Calu3 (cell line): ENCODE results near the gene OR5A1. TPM values are rescaled to one million over a fixed set of nuclear protein-coding genes. Genes with fewer than 3 reads are reported as not detected.

Experiments used
- BruUV-seq: library from RNA; stranded (reverse); fragments of 400-500 nt; replicated peaks from 2 replicates; lab custom pipeline; 2021; lab: Mats Ljungman, UMichigan
- CTCF ChIA-PET: fragments of 300-600 bp; sonication (Branson Sonifier 250); formaldehyde crosslinking; loops from one replicate; lab custom pipeline; 2022; ENCODE audit warnings: antibody characterized with exemption; lab: Charles Lee
- DNase-seq: peaks from one replicate; pipeline ENCODE4 v3.0.0; 2022
- H3K27ac Mint-ChIP-seq: one replicate; pipeline ENCODE4 v1.8.0; 2022; ENCODE audit warnings: mixed read lengths; ENCODE audit not compliant: unreplicated experiment
- H3K27me3 Mint-ChIP-seq: one replicate; pipeline ENCODE4 v1.8.0; 2022; ENCODE audit warnings: mixed read lengths; ENCODE audit not compliant: unreplicated experiment
- H3K36me3 Mint-ChIP-seq: one replicate; pipeline ENCODE4 v1.8.0; 2022; ENCODE audit warnings: mild to moderate bottlenecking, moderate library complexity, mixed read lengths; ENCODE audit not compliant: insufficient read depth, unreplicated experiment
- H3K4me1 Mint-ChIP-seq: one replicate; pipeline ENCODE4 v1.8.0; 2022; ENCODE audit warnings: mild to moderate bottlenecking, low read depth, mixed read lengths; ENCODE audit not compliant: unreplicated experiment
- H3K4me3 Mint-ChIP-seq: one replicate; pipeline ENCODE4 v1.8.0; 2022; ENCODE audit warnings: mild to moderate bottlenecking, low read depth, moderate library complexity, mixed read lengths; ENCODE audit not compliant: unreplicated experiment
- H3K9me3 Mint-ChIP-seq: one replicate; pipeline ENCODE4 v1.8.0; 2022; ENCODE audit warnings: low read depth, mixed read lengths; ENCODE audit not compliant: unreplicated experiment
- intact Hi-C: fragments of 100-400 bp; cut with micrococcal nuclease; formaldehyde crosslinking; loops from one replicate; pipeline ENCODE4 v1.10.0; 2022; ENCODE audit not compliant: unreplicated experiment
- total RNA-seq: library from RNA; stranded (reverse); gene quantifications from 2 replicates; pipeline ENCODE4 v1.2.3, GENCODE V29; 2022
- TF ChIP-seq, protein P1 (sequence below): fragments of 200-600 bp; IDR thresholded peaks from one replicate; pipeline ENCODE4 v1.8.0; 2022; ENCODE audit warnings: antibody characterized with exemption; ENCODE audit not compliant: unreplicated experiment

OR5A1 gene
- total RNA-seq, 1 experiment from 2014 or later: not detected

DNA sequence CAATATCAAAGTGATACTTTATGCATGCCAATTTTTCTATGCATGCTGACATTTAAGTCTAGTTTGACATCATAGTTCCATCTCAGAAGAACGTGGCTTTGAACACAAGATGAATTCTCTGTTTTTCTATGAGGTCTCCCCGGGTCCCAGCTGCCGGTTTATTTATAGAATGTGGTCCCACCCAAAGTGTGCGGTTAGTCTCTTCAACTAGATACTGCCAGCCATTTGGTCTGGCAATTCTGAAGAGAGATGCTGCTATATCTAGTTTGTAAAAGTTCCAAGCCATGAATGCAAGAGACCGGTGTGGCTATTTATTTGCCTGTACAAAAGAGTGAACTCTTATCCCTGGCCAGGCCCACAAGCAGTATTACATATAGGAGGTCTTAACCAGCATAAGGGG lies 19.2 kb upstream of the OR5A1 start:
- Mint-ChIP-seq H3K4me1 (no peaks in the 10 kb centered on the region), H3K4me3 (no peak overlapping the region), H3K27ac (no peak overlapping the region), H3K36me3 (no peaks in the 10 kb centered on the region), H3K9me3 (no peaks in the 10 kb centered on the region), H3K27me3 (peaks cover 24% of the 10 kb centered on the region)
- intact Hi-C loops: no loop called here
- TF ChIP-seq, protein P1, sequence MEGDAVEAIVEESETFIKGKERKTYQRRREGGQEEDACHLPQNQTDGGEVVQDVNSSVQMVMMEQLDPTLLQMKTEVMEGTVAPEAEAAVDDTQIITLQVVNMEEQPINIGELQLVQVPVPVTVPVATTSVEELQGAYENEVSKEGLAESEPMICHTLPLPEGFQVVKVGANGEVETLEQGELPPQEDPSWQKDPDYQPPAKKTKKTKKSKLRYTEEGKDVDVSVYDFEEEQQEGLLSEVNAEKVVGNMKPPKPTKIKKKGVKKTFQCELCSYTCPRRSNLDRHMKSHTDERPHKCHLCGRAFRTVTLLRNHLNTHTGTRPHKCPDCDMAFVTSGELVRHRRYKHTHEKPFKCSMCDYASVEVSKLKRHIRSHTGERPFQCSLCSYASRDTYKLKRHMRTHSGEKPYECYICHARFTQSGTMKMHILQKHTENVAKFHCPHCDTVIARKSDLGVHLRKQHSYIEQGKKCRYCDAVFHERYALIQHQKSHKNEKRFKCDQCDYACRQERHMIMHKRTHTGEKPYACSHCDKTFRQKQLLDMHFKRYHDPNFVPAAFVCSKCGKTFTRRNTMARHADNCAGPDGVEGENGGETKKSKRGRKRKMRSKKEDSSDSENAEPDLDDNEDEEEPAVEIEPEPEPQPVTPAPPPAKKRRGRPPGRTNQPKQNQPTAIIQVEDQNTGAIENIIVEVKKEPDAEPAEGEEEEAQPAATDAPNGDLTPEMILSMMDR: no peak
- DNase-seq: no peak
- CTCF ChIA-PET: no interaction called here
- BruUV-seq: no TSS peak

DNA sequence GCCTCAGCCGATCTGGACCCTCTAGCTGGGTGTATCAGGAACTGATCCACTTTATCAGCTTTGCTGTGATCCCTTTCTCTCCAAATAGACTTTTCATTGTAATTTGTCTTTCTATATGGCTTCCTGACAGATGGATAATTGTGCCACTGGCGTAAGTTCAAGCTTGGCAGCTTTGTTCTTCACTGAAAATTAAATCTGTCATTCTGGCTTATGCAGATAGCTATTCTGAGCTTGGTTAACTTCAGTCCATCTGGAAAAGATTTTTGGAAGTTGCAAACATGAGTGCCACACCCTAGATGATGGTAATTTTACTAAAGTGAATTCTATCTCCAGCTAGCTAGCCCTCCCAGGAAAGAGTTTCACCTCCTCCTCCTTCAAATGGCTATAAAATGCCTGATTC lies 18.1 kb upstream of the OR5A1 start:
- intact Hi-C loops: no loop called here
- TF ChIP-seq, protein P1: no peak
- Mint-ChIP-seq H3K9me3 (no peaks in the 10 kb centered on the region), H3K27me3 (peaks cover 29% of the 10 kb centered on the region), H3K4me3 (no peak overlapping the region), H3K4me1 (no peaks in the 10 kb centered on the region), H3K27ac (no peak overlapping the region), H3K36me3 (no peaks in the 10 kb centered on the region)
- CTCF ChIA-PET: interaction anchor here (0.6 kb wide), 1 partner anchor 81 kb away, joined by 3 read pairs; no protein-coding TSS in a partner anchor
- DNase-seq: no peak
- BruUV-seq: no TSS peak

DNA sequence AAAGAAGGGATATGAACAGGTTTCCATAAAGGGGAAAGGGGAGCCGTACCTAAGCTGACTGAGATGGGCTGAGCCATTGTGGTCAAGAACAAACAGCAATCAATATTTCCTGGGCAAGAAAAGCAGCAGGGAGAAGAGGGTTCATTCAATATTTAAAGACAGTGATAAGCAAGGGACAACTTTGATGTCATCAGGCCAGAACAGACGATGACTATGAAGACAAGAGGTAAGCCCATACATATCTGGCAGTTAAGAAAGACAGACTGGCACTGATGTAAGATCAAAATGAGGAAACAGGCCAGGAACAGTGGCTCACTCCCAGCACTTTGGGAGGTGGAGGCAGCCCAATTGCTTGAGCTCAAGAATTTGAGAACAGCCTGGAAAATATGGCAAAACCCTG lies 12.4 kb upstream of the OR5A1 start:
- H3K4me1 Mint-ChIP-seq: no peaks in the 10 kb centered on the region
- no peaks in the 10 kb centered on the region for H3K36me3 Mint-ChIP-seq
- DNase-seq: no peak
- TF ChIP-seq, protein P1: no peak
- intact Hi-C loops: no loop called here
- H3K27me3 Mint-ChIP-seq: peaks cover 11% of the 10 kb centered on the region
- CTCF ChIA-PET: no interaction called here
- no TSS peak for BruUV-seq
- H3K9me3 Mint-ChIP-seq: no peaks in the 10 kb centered on the region
- H3K27ac Mint-ChIP-seq: no peak overlapping the region
- H3K4me3 Mint-ChIP-seq: no peak overlapping the region

DNA sequence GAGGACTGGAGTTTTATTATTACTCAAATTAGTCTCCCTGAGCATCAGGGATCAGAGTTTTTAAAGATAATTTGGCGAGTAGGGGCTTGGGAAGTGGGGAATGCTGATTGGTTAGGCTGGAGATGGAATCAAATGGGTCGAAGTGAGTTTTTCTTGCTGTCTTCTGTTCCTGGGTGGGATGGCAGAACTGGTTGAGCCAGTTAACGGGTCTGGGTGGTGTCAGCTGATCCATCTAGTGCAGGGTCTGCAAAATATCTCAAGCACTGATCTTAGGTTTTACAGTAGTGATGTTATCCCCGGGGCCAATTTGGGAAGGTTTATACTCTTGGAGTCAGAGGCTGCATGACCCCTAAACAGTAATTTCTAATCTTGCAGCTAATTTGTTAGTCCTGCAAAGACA lies 11.1 kb upstream of the OR5A1 start:
- no peaks in the 10 kb centered on the region for H3K9me3 Mint-ChIP-seq
- no peaks in the 10 kb centered on the region for H3K36me3 Mint-ChIP-seq
- no TSS peak for BruUV-seq
- CTCF ChIA-PET: no interaction called here
- no peak overlapping the region for H3K27ac Mint-ChIP-seq
- intact Hi-C loops: no loop called here
- no peak for DNase-seq
- H3K4me1 Mint-ChIP-seq: no peaks in the 10 kb centered on the region
- H3K4me3 Mint-ChIP-seq: no peak overlapping the region
- peaks cover 11% of the 10 kb centered on the region for H3K27me3 Mint-ChIP-seq
- TF ChIP-seq, protein P1: no peak
